ENCODE data around the gene RIPK1. TPM values are rescaled to one million over a fixed set of nuclear protein-coding genes. Genes with fewer than 3 reads are reported as not detected.
"Not testable (repeated sequence)": the region's sequence is repeated elsewhere in the genome, so short reads cannot be mapped to it uniquely, and the experiment has no call there.

Gene RIPK1
- total RNA-seq, 1 donor from 2014 or later = 15.5 TPM

DNA sequence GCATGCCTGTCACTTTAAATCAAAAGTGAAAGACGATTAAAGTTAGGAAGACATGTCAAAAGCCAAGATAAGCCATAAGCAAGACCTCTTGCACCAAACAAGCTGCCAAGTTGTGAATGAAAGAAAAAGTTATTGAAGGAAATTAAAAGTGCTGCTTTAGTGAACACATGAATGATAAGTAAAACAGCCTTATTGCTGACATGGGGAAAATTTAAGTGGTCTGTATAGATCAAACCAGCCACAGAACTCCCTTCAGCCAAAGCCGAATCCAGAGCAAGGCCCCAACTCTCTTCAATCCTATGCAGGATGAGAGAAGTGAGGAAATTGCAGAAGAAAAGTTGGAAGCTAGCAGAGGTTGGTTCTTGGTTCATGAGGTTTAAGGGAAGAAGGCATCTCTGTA is 9.3 kb upstream of the RIPK1 start:
- Mint-ChIP-seq H3K27me3 (peaks cover 9% of the 10 kb centered on the region), H3K4me3 (ENCODE audit: low read depth) (no peak overlapping the region), H3K4me1 (ENCODE audit: low read depth) (peaks cover 7% of the 10 kb centered on the region), H3K36me3 (ENCODE audit: insufficient read depth) (no peaks in the 10 kb centered on the region), H3K9me3 (ENCODE audit: low read depth) (no peaks in the 10 kb centered on the region), H3K27ac (no peak overlapping the region)
- no peak for DNase-seq (ENCODE audit: low spot score, unreplicated experiment)
- TF ChIP-seq CTCF (IDR thresholded peaks at IDR 0.05; ENCODE audit: unreplicated experiment) = no peak

DNA sequence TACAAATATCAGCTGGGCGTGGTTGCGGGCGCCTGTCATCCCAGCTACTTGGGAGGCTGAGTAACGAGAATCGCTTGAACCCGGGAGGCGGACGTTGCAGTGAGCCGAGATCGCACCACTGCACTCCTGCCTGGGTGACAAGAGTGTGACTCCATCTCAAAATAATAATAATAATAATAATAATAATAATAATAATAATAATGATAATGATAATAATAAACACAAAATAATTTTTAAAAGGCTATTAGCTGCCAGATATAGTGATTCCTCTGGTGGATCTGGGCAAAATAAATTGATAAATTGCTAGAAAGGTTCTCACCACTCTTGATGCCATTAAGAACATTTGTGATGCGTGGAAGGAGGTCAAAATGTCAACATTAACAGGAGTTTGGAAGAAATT is 8.2 kb upstream of the RIPK1 start:
- not testable (repeated sequence) for H3K27me3 Mint-ChIP-seq; H3K4me3 Mint-ChIP-seq (ENCODE audit: low read depth); H3K36me3 Mint-ChIP-seq (ENCODE audit: insufficient read depth); H3K27ac Mint-ChIP-seq; DNase-seq (ENCODE audit: low spot score, unreplicated experiment); H3K4me1 Mint-ChIP-seq (ENCODE audit: low read depth); H3K9me3 Mint-ChIP-seq (ENCODE audit: low read depth)

DNA sequence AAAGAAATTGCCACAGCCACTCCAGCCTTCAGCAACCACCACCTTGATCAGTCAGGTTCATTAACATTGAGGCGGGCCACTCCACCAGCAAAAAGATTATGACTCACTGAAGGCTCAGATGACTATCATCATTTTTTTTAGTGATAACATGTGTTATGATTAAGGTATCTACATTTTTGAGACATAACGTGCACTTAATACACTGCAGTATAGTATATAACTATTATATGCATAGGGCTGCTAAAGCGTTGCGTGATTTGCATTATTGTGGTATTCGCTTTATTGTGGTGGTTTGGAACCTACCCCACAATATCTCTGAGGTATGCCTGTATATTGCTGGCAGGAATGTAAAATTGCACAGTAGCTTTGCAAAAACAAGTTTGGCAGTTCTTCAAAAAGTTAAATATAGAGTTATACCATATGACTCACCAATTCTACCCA is 6.8 kb upstream of the RIPK1 start:
- Mint-ChIP-seq H3K4me3 (ENCODE audit: low read depth) (no peak overlapping the region), H3K9me3 (ENCODE audit: low read depth) (peaks cover under 1% of the 10 kb centered on the region), H3K27me3 (peaks cover 8% of the 10 kb centered on the region), H3K36me3 (ENCODE audit: insufficient read depth) (peaks cover 2% of the 10 kb centered on the region), H3K27ac (no peak overlapping the region), H3K4me1 (ENCODE audit: low read depth) (peaks cover 3% of the 10 kb centered on the region)
- no peak for TF ChIP-seq CTCF (IDR thresholded peaks at IDR 0.05; ENCODE audit: unreplicated experiment)
- DNase-seq (ENCODE audit: low spot score, unreplicated experiment) = no peak

GRCh38 chr6:3063340-3063732 is 5.0 kb upstream of the RIPK1 start:
- not testable (repeated sequence) for DNase-seq (ENCODE audit: low spot score, unreplicated experiment); H3K4me1 Mint-ChIP-seq (ENCODE audit: low read depth); H3K36me3 Mint-ChIP-seq (ENCODE audit: insufficient read depth); H3K9me3 Mint-ChIP-seq (ENCODE audit: low read depth); H3K27ac Mint-ChIP-seq
- H3K27me3 Mint-ChIP-seq = peaks cover 12% of the 10 kb centered on the region
- H3K4me3 Mint-ChIP-seq (ENCODE audit: low read depth) = peak overlapping the region; percentile 84

DNA sequence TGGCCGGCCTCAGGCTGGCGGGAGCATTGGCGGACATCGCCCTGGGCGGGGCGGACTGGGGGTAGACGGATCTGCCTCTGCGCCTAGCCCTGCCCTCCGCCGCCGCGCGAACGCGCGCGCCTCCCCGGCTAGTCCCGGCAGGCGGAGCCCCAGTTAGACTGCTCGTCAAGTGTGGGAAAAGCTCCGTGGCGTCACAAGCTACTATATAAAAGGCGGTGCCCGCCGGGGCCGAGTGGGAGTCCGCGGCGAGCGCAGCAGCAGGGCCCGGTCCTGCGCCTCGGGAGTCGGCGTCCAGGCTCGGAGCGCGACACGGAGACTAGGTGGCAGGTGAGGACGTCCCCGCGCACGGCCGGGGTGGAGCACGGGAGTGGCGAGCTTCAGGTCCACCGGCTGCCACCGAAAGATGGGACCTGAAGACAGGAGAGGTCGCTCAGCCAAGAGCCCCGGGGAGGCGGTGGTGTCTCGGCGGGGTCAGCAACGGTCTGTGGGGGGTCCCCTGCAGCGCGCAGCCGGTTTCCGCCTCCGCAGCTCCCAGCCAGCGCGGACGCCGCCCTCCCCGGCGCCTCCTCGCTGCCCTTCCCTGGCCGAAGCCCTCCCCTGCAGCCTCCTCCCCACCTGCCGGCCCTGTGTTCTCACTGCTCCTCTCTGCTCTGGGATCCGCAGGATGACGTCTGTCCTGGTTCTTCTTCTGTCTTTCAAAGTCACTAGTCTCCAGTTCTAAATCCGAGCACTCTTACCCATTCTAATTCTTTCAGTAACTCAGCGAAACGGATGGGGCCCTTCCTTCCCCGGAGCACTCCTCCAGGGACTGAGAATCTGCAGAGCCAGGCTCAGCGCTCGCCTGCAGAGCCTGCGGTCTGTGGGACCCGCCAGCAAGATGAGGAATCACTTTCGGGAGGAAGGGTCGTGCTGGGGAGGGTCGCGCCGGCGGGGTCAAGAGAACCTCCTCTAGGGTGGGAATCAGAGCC is 4.3 kb upstream of the RIPK1 start:
- Mint-ChIP-seq H3K9me3 (ENCODE audit: low read depth) (peaks cover 4% of the 10 kb centered on the region), H3K4me1 (ENCODE audit: low read depth) (peaks cover 3% of the 10 kb centered on the region), H3K4me3 (ENCODE audit: low read depth) (peak overlapping the region; percentile 84), H3K27me3 (peaks cover 9% of the 10 kb centered on the region), H3K27ac (peak overlapping the region; percentile 25), H3K36me3 (ENCODE audit: insufficient read depth) (peaks cover 7% of the 10 kb centered on the region)
- DNase-seq (ENCODE audit: low spot score, unreplicated experiment) = peak; percentile 62
- TF ChIP-seq CTCF (IDR thresholded peaks at IDR 0.05; ENCODE audit: unreplicated experiment) = no peak

- Mint-ChIP-seq H3K9me3 (ENCODE audit: low read depth) (peaks cover 3% of the 10 kb centered on the region), H3K36me3 (ENCODE audit: insufficient read depth) (peaks cover 7% of the 10 kb centered on the region), H3K27me3 (peaks cover 3% of the 10 kb centered on the region), H3K4me1 (ENCODE audit: low read depth) (peaks cover 6% of the 10 kb centered on the region), H3K4me3 (ENCODE audit: low read depth) (no peak overlapping the region), H3K27ac (no peak overlapping the region)
- DNase-seq (ENCODE audit: low spot score, unreplicated experiment) = no peak
- no peak for TF ChIP-seq CTCF (IDR thresholded peaks at IDR 0.05; ENCODE audit: unreplicated experiment)
Observed at GRCh38 chr6:3071568-3071967, 3.3 kb downstream of the RIPK1 start.
